Measurements from ENCODE around the gene HOXD13.

HOXD13 gene

GRCh38 chr2:176132205-176133171 lies 40.0 kb downstream of the HOXD13 start:
- DNase-seq (ENCODE audit: low spot score), result no peak

GRCh38 chr2:176133389-176133788 lies 40.9 kb downstream of the HOXD13 start:
- DNase-seq (ENCODE audit: low spot score), result no peak

- DNase-seq (ENCODE audit: low spot score), result no peak
These were observed 41.5 kb downstream of the HOXD13 start for GRCh38 chr2:176134035-176134434.

GRCh38 chr2:176135035-176135440 lies 42.5 kb downstream of the HOXD13 start:
- no peak for DNase-seq (ENCODE audit: low spot score)

GRCh38 chr2:176136374-176137251 lies 44.1 kb downstream of the HOXD13 start:
- DNase-seq (ENCODE audit: low spot score), result no peak

GRCh38 chr2:176137252-176137580 lies 44.7 kb downstream of the HOXD13 start:
- no peak for DNase-seq (ENCODE audit: low spot score)

GRCh38 chr2:176137906-176138305 lies 45.4 kb downstream of the HOXD13 start:
- no peak for DNase-seq (ENCODE audit: low spot score)

- no peak for DNase-seq (ENCODE audit: low spot score)
These were observed 46.0 kb downstream of the HOXD13 start for GRCh38 chr2:176138526-176138922.

GRCh38 chr2:176138923-176139660 lies 46.6 kb downstream of the HOXD13 start:
- DNase-seq (ENCODE audit: low spot score), result no peak

- DNase-seq (ENCODE audit: low spot score), result peak; percentile 11
These were observed 47.4 kb downstream of the HOXD13 start for GRCh38 chr2:176139661-176140512.

GRCh38 chr2:176140513-176141317 lies 48.2 kb downstream of the HOXD13 start:
- peak; percentile 63 for DNase-seq (ENCODE audit: low spot score)

GRCh38 chr2:176142281-176142680 lies 49.8 kb downstream of the HOXD13 start:
- DNase-seq (ENCODE audit: low spot score), result no peak

Measured in globus pallidus (tissue), 1 donor.